Stimulated activated CD8-positive, alpha-beta memory T cell treated with anti-CD3 and anti-CD28 coated beads, Interleukin-7, amount 100 ng/mL, for 4 hours (primary cell): ENCODE results near the gene DCAKD.

Experiments used
- DNase-seq, 2 donors: peaks; one replicate each; pipeline ENCODE4 v3.0.0-alpha.2; 2020; ENCODE audit warnings: low read depth in 2 of 2

Gene DCAKD

GRCh38 chr17:45030733-45031132, 20.7 kb downstream of the DCAKD start:
- DNase-seq: no peak

GRCh38 chr17:45029758-45030423, 21.5 kb downstream of the DCAKD start:
- DNase-seq: no peak

- DNase-seq: no peak
Measured at GRCh38 chr17:45029096-45029495, 22.3 kb downstream of the DCAKD start.

- DNase-seq: no peak
Measured at GRCh38 chr17:45022655-45023339, 28.6 kb downstream of the DCAKD start.

- no peak for DNase-seq
Measured at GRCh38 chr17:45022288-45022648, 29.2 kb downstream of the DCAKD start.

- peak; percentile 6 to 48 for DNase-seq
Measured at GRCh38 chr17:45021607-45022287, 29.7 kb downstream of the DCAKD start.

- no peak for DNase-seq
Measured at GRCh38 chr17:45020354-45021138, 30.9 kb downstream of the DCAKD start.

- peak in 1 of 2 donors; percentile 28 for DNase-seq
Measured at GRCh38 chr17:45018848-45019711, 32.4 kb downstream of the DCAKD start.

- no peak for DNase-seq
Measured at GRCh38 chr17:45018514-45018847, 33.0 kb downstream of the DCAKD start.

GRCh38 chr17:45016823-45017222, 34.6 kb downstream of the DCAKD start:
- DNase-seq: no peak

- no peak for DNase-seq
Measured at GRCh38 chr17:45016237-45016636, 35.2 kb downstream of the DCAKD start.

GRCh38 chr17:45013021-45013997, 38.1 kb downstream of the DCAKD start:
- no peak for DNase-seq

- no peak for DNase-seq
Measured at GRCh38 chr17:45011767-45012166, 39.7 kb downstream of the DCAKD start.

GRCh38 chr17:45009676-45010467, 41.6 kb downstream of the DCAKD start:
- DNase-seq: no peak

GRCh38 chr17:45008216-45008615, 43.2 kb downstream of the DCAKD start:
- no peak for DNase-seq

GRCh38 chr17:45006927-45007461, 44.4 kb downstream of the DCAKD start:
- no peak for DNase-seq

GRCh38 chr17:45005700-45006099, 45.7 kb downstream of the DCAKD start:
- DNase-seq: no peak

- no peak for DNase-seq
Measured at GRCh38 chr17:45004388-45004787, 47.0 kb downstream of the DCAKD start.

- no peak for DNase-seq
Measured at GRCh38 chr17:45003877-45004276, 47.6 kb downstream of the DCAKD start.
